PC-3 (cell line): ENCODE results near the gene ARHGAP26. TPM values are rescaled to one million over a fixed set of nuclear protein-coding genes. Genes with fewer than 3 reads are reported as not detected.

ENCODE experiments used
- ATAC-seq: fragments of 200-7000 bp; cut with Tn5 transposase; 2 replicates; pipeline ENCODE4 v1.9.1; 2020; ENCODE audit warnings: mild to moderate bottlenecking, moderate library complexity
- BruUV-seq: library from RNA; stranded (reverse); fragments of 400-500 nt; replicated peaks from 2 replicates; lab custom pipeline; 2021; lab: Mats Ljungman, UMichigan
- CTCF ChIA-PET: fragments of 300-600 bp; sonication (Branson Sonifier 250); formaldehyde crosslinking; loops from one replicate; lab custom pipeline; 2022; ENCODE audit warnings: antibody characterized with exemption; lab: Charles Lee
- POLR2A ChIA-PET: fragments of 300-600 bp; sonication (Branson Sonifier 250); formaldehyde crosslinking; loops from one replicate; lab custom pipeline; 2022; ENCODE audit warnings: antibody characterized with exemption; ENCODE audit not compliant: unreplicated experiment; lab: Charles Lee
- DNase-seq: peaks from one replicate; pipeline ENCODE4 v3.0.0-alpha.2; 2015
- H2AFZ ChIP-seq: fragments of 300-600 bp; sonication (generic); 2 replicates; pipeline ENCODE4 v1.6.0; 2016; ENCODE audit warnings: antibody characterized with exemption, low read length
- H3F3A ChIP-seq: fragments of 300-600 bp; sonication (generic); one replicate; pipeline ENCODE4 v1.6.0; 2017; ENCODE audit warnings: antibody characterized with exemption, low read length, control low read depth, mild to moderate bottlenecking; ENCODE audit not compliant: unreplicated experiment
- H3K27ac ChIP-seq: fragments of 300-600 bp; sonication (generic); 2 replicates; pipeline ENCODE4 v1.5.1; 2016; ENCODE audit warnings: mild to moderate bottlenecking, low read length
- H3K27me3 ChIP-seq: fragments of 300-600 bp; sonication (generic); 2 replicates; pipeline ENCODE4 v1.6.1; 2016; ENCODE audit warnings: low read length, mixed read lengths
- H3K36me3 ChIP-seq: fragments of 300-600 bp; sonication (generic); 2 replicates; pipeline ENCODE4 v1.6.1; 2016; ENCODE audit warnings: low read depth, mixed run types, low read length, mixed read lengths
- H3K4me1 ChIP-seq: fragments of 300-600 bp; sonication (generic); 2 replicates; pipeline ENCODE4 v1.5.1; 2016; ENCODE audit warnings: low read length; ENCODE audit not compliant: insufficient read depth
- H3K4me2 ChIP-seq: fragments of 300-600 bp; sonication (generic); 2 replicates; pipeline ENCODE4 v1.6.0; 2016; ENCODE audit warnings: low read length
- H3K4me3 ChIP-seq: fragments of 300-600 bp; sonication (generic); 2 replicates; pipeline ENCODE4 v1.5.1; 2016; ENCODE audit warnings: mild to moderate bottlenecking, low read length, mixed read lengths
- H3K79me2 ChIP-seq: fragments of 300-600 bp; sonication (generic); 2 replicates; pipeline ENCODE4 v1.6.1; 2017; ENCODE audit warnings: low read length, mixed read lengths
- H3K9ac ChIP-seq: fragments of 300-600 bp; sonication (generic); 2 replicates; pipeline ENCODE4 v1.6.0; 2016; ENCODE audit warnings: mild to moderate bottlenecking, low read length
- H3K9me2 ChIP-seq: fragments of 300-600 bp; sonication (generic); replicated peaks from 2 replicates; pipeline ENCODE4 v1.6.1; 2016; ENCODE audit warnings: mixed run types, low read length, mixed read lengths
- H3K9me3 ChIP-seq: fragments of 300-600 bp; sonication (generic); 2 replicates; pipeline ENCODE4 v1.6.1; 2016; ENCODE audit warnings: low read length, mixed read lengths
- H4K20me1 ChIP-seq: fragments of 300-600 bp; sonication (generic); 2 replicates; pipeline ENCODE4 v1.6.1; 2016; ENCODE audit warnings: low read length, mixed read lengths
- CTCF ChIP-seq: fragments of 300-600 bp; sonication (generic); conservative IDR thresholded peaks from 2 replicates; pipeline ENCODE4 v1.5.1; 2017; ENCODE audit warnings: antibody characterized with exemption, low read depth, mild to moderate bottlenecking, low read length
- EZH2 ChIP-seq: fragments of 300-600 bp; sonication (generic); IDR thresholded peaks from one replicate; pipeline ENCODE4 v1.6.1; 2017; ENCODE audit warnings: antibody characterized with exemption, mild to moderate bottlenecking, low read length; ENCODE audit not compliant: unreplicated experiment
- EZH2phosphoT487 ChIP-seq: fragments of 300-600 bp; sonication (generic); IDR thresholded peaks from 2 replicates; pipeline ENCODE4 v1.6.1; 2018; ENCODE audit warnings: mild to moderate bottlenecking, antibody characterized with exemption, low read length, borderline replicate concordance
- intact Hi-C: fragments of 100-400 bp; cut with micrococcal nuclease; formaldehyde crosslinking; loops from 2 replicates; pipeline ENCODE4 v1.9.0; 2023
- total RNA-seq: library from RNA; depleted of rRNA; stranded (reverse); fragments of >200 nt; gene quantifications from 2 replicates; pipeline ENCODE4 v1.2.3, GENCODE V29; 2014

ARHGAP26 gene
- total RNA-seq, 1 experiment from 2014 or later: 11.7 TPM

- Histone ChIP-seq H3K9ac (no peak overlapping the region), H3K4me1 (peaks cover 41% of the 10 kb centered on the region), H3K4me3 (no peak overlapping the region), H3K79me2 (no peaks in the 10 kb centered on the region), H3K9me2 (no peaks in the 10 kb centered on the region), H4K20me1 (no peaks in the 10 kb centered on the region), H3F3A (no peaks in the 10 kb centered on the region), H3K36me3 (no peaks in the 10 kb centered on the region), H3K9me3 (no peaks in the 10 kb centered on the region), H2AFZ (no peak overlapping the region), H3K27ac (no peak overlapping the region), H3K4me2 (no peak overlapping the region), H3K27me3 (no peaks in the 10 kb centered on the region)
- intact Hi-C loops: no loop called here
- no peak for TF ChIP-seq EZH2phosphoT487
- no peak for TF ChIP-seq CTCF
- TF ChIP-seq EZH2: no peak
- ChIA-PET POLR2A (no interaction called here), CTCF (no interaction called here)
- no TSS peak for BruUV-seq
- DNase-seq (no peak), ATAC-seq (no peak)
Measured at GRCh38 chr5:143065185-143065965, 295.2 kb downstream of the ARHGAP26 start.

- intact Hi-C loops: no loop called here
- ATAC-seq (no peak), DNase-seq (no peak)
- POLR2A ChIA-PET: no interaction called here
- no peak overlapping the region for H2AFZ ChIP-seq
- TF ChIP-seq EZH2 (no peak), EZH2phosphoT487 (no peak), CTCF (no peak)
- no peaks in the 10 kb centered on the region for H3K9me2 ChIP-seq
- CTCF ChIA-PET: no interaction called here
- no peaks in the 10 kb centered on the region for H3F3A ChIP-seq
- no peaks in the 10 kb centered on the region for H3K9me3 ChIP-seq
- H3K9ac ChIP-seq: no peak overlapping the region
- BruUV-seq: no TSS peak
- H3K4me1 ChIP-seq: peaks cover 34% of the 10 kb centered on the region
- no peak overlapping the region for H3K4me3 ChIP-seq
- H3K36me3 ChIP-seq: no peaks in the 10 kb centered on the region
- no peak overlapping the region for H3K4me2 ChIP-seq
- no peaks in the 10 kb centered on the region for H4K20me1 ChIP-seq
- H3K27ac ChIP-seq: no peak overlapping the region
- H3K79me2 ChIP-seq: no peaks in the 10 kb centered on the region
- H3K27me3 ChIP-seq: no peaks in the 10 kb centered on the region
Measured at GRCh38 chr5:143065996-143066522, 295.9 kb downstream of the ARHGAP26 start.

GRCh38 chr5:143066556-143067281 lies 296.5 kb downstream of the ARHGAP26 start:
- Histone ChIP-seq H3K4me1 (peaks cover 27% of the 10 kb centered on the region), H3K27me3 (no peaks in the 10 kb centered on the region), H3F3A (no peaks in the 10 kb centered on the region), H3K36me3 (no peaks in the 10 kb centered on the region), H3K9ac (no peak overlapping the region), H3K4me2 (no peak overlapping the region), H3K27ac (no peak overlapping the region), H4K20me1 (no peaks in the 10 kb centered on the region), H3K9me3 (no peaks in the 10 kb centered on the region), H2AFZ (no peak overlapping the region), H3K4me3 (no peak overlapping the region), H3K79me2 (no peaks in the 10 kb centered on the region), H3K9me2 (no peaks in the 10 kb centered on the region)
- intact Hi-C loops: no loop called here
- no TSS peak for BruUV-seq
- DNase-seq (no peak), ATAC-seq (no peak)
- no peak for TF ChIP-seq CTCF
- TF ChIP-seq EZH2phosphoT487: no peak
- TF ChIP-seq EZH2: no peak
- ChIA-PET POLR2A (no interaction called here), CTCF (no interaction called here)
